NCI-H2029 treated with DMSO at 0.1 percent for 48 hours (cell line): ENCODE data around the gene UCKL1.
"Not testable (repeated sequence)": the region's sequence is repeated elsewhere in the genome, so short reads cannot be mapped to it uniquely, and the experiment has no call there.

Experiments used
- DNase-seq: peaks from one replicate; lab custom pipeline; 2025; lab: John Stamatoyannopoulos, UW

The UCKL1 gene

GRCh38 chr20:63972312-63973159 is 16.3 kb upstream of the UCKL1 start:
- DNase-seq: no peak

GRCh38 chr20:63971960-63972311 is 15.7 kb upstream of the UCKL1 start:
- DNase-seq: not testable (repeated sequence)

GRCh38 chr20:63970714-63971431 is 14.7 kb upstream of the UCKL1 start:
- no peak for DNase-seq

DNA sequence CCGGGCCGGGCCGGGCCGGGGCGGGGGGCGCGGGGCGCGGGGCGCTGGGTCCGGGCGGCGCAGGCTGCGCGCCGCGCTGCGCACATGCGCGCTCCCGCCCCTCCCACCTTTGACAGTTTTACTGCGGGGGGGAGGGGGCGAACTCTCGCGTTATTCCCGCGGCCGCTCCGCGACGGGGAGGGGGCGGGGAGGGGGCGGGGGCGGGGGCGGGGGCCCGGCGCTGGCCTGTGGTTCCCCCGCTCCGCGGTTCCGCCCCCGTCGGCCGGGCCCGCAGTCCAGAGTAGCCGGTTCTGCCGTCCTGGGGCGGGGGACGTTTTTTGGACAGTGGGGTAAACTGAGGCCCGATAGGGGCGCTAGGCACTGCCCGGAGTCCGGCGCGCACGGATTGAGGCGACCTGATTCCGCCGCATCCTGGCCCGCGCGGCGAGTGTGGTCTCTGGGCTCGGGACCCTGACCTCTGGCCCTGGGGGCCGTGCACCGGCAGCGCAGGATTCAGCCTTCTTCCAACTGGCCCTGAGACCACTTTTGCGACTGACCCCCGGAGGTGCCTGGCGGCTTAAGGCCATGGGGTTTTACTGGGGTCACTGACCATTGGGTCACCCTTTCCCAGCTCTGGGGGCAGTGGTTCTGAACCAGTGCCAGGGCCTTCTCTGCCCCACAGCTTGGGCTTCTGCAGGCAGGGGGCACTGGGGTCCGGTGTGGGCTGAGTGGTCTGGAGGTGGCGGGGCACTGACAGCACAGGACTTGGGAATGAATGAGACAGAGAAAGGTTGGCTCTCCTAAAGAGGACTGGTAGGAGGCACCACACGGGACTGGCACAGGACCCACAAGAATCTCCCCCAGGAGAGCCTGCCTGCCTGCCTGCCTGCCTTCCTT is 13.9 kb upstream of the UCKL1 start, which contains the start of gene ZNF512B:
ZNF512B (minus strand) TSS at position 93 of the 876 bp plus-strand sequence. CDS start 1,980 bp downstream, outside the sequence.
- DNase-seq: no peak

DNA sequence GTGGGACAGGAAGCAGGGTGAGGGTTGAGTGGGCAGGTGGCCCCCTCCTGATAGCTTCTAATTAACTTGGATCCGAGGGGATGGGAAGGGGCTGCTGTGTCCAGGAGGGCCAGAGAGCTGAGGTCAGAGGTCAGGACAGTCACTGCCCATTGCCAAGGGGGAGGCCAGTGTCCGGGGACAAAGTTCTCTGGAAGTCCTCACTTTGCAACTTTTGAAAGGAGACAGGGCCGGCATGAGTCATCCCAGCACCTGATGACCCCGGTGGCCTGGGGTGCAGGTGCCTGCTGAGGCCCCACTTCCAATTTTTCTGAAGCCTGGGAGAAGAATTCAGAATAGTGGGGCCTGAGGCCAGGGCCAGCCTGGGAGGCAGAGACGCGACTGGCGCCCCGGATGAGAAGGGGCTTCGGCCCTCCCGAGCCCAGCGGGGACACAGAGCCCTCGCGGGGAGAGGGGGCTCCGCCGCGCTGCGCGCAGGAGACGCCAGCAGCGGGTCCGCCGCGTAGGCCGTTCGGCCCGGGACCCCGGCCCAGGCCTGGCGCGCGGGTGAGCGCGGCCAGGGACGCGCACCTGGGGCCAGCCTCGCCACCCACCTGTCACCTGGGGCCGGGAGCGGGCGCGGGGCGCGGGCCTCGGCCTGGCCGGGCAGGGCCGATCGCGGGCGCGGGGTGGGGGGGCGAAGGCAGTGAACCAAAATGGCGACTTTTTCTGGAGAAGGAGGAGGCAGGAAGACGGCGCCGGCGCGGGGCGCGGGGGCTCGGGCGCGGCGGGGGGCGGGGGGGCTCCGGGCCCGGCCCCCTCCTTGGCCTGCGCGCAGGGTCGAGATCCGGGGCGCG is 12.9 kb upstream of the UCKL1 start:
- DNase-seq: no peak

DNA sequence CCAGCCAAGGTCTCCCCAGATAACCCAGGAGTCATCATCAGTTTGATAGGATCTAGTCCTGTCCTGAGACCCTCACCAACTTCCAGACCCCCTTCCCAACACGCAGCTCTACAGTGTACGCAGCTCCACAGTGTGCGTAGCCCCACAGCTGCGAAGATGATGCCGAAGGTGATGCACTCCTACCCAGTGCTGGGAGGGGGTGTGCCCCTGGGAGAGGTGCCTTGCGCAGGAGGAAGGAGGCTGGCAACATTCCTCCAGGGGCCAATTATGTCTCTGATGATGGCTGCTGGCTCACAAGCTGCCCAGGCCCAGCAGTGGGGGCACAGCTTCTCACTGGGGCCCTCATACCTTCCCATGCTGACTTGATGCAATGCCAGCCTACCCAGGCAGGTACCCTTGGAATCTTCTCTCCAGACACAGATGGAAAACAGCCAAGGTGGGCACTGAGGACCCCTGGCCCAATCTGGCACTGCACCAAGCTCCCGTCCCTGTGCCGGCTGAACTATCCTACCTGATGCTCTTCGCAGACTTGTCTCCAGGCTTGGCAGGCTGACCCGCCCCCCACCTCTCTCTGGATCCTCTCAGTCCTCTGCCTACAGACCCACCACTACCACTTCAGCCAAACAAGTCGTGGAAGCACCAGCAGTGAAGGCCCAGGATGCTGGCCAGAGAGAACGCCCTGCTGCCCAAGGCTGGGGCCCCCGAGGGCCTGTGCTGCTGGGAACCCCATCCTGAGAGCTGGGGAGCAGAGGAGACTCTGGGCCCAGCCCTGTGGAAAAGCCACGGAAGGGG is 12.1 kb upstream of the UCKL1 start:
- DNase-seq: no peak

DNA sequence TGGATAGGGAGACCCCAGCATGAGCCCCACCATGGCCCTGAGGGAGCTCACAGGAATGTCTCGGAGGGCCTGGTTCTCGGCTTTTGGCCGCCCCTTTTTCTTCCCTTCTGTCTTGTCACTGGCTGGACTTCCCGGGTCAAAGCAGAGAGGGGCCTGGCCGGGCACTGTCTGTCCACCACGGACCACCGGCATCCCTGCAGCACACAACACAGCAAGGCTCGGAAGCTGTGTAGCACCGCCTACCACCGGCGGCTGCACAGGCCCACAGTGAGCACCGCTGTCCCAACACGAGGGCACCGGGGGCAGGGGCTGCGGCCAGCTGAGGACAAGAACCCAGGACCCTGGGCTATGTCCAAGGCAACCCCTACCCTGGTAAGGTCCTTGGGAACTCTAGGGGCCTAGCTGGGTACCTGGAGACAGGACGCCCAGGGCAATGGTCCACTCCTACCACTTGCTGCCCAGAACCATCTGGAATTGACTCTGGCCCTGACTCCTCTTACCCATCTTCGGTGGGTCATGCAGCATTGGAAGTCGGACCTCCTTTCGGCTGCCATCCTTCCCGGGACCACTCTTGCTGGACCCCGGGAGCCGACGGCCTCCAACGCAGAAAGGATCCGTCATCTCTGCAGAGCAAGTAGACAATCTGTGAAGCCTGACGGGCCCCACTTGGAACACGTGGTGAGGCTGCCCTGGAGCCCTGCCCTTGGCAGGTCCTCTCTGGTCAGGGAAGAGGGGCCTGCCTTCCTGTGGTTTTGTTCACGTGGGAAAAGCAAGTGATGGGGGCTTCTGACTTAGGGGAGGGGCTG is 11.3 kb upstream of the UCKL1 start:
- DNase-seq: no peak

- no peak for DNase-seq
Measured at GRCh38 chr20:63966944-63967322, 10.7 kb upstream of the UCKL1 start.

- no peak for DNase-seq
Measured at GRCh38 chr20:63966172-63966943, 10.1 kb upstream of the UCKL1 start.

- no peak for DNase-seq
Measured at GRCh38 chr20:63964412-63964811, 8.2 kb upstream of the UCKL1 start.

DNA sequence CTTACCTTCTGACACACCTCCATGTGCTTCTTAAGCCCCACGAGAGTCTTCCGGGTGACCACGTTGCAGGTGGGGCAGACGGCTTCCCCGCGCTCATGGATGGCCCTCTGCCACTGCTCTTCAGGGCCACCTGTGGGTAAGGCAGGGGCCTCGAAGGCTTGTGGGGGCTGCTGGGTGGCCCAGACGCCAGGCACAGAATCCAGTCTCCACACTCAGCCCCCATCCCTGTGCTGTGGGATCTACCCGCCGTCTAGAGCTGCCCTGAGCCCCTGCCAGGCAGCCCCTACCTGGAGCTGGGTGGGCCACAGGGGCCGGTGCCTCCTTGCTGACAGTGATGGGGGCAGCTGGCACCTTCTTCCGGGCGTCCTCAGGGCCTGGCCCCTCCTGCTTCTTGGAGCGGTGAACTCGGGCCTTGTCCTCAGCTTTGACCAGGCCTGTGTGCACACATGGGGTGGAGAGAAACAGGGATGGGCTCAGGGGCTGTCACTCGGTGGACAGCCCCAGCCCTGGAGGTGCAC is 7.6 kb upstream of the UCKL1 start:
- no peak for DNase-seq

DNA sequence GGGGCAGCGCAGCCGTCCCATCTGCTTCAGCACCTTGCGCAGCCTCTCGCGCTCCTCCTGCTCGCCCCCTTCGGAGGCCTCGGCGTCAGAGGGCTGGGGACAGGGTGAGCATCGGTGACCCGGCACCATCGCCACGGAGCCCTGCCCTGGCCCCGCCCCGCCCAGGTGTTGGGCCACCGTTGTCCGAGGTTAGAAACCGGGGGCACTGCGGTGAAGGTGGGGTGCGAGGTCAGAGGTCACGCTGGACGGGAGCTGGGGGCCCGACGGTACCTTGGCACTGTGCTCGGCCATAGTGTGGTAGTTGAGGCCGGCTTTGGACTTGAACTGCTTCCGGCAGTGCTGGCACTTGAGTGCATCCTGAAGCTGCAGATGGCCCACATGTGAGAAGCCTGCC is 7.1 kb upstream of the UCKL1 start:
- DNase-seq: no peak

- no peak for DNase-seq
Measured at GRCh38 chr20:63962426-63963347, 6.5 kb upstream of the UCKL1 start.

- DNase-seq: no peak
Measured at GRCh38 chr20:63961664-63962425, 5.6 kb upstream of the UCKL1 start.

GRCh38 chr20:63960654-63961621 is 4.7 kb upstream of the UCKL1 start:
- not testable (repeated sequence) for DNase-seq

DNA sequence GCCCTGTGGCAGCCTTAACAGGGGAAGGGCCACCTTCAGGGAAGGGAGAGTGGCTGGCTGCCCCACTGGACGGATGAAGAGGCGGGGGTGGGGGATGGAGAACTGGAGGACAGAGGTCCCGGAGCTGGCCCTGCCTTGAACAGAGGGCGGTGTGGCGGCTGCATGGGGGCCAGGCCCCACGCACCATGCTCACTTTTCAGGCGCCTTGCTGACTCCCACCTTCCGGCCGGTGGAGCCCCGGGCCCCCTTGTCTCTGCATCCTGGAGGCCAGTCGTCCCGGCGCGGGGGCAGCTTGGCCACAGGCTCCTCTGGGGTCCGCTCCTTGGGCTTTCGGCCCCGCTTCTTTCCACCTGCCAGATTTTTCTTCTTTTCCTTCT is 3.5 kb upstream of the UCKL1 start:
- no peak for DNase-seq
